ENCODE data around the gene ZNF598.

The ZNF598 gene

DNA sequence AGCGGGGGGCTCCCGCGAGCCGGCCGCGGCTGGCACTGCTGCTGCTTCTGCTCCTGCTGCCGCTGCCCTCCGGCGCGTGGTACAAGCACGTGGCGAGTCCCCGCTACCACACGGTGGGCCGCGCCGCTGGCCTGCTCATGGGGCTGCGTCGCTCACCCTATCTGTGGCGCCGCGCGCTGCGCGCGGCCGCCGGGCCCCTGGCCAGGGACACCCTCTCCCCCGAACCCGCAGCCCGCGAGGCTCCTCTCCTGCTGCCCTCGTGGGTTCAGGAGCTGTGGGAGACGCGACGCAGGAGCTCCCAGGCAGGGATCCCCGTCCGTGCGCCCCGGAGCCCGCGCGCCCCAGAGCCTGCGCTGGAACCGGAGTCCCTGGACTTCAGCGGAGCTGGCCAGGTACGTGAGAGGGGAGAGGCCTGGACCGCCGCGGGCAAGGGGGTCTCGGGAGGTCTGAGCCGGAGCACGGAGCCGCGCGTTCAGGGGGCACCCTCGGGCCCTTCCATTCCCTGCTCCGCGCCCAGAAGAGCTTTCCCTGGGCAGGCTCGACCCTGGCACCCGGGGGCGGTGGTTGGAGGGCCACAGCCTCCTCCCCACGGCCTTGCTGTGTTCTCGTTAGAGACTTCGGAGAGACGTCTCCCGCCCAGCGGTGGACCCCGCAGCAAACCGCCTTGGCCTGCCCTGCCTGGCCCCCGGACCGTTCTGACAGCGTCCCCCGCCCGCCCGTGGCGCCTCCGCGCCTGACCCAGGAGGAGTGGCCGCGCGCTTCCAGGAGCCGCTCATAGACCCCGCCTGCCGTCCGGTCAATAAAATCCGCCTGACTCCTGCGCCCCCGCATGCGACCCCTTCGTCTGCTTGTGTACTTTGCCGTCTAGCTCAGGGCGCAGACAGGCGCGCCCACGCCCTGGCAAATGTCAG, 10.6 kb upstream of the ZNF598 start:
- ATAC-seq = no peak
- no peak for TF ChIP-seq ZFP30 (CRISPR knock-in tag; IDR thresholded peaks at IDR 0.05)
- TF ChIP-seq OSR1 (CRISPR knock-in tag; IDR thresholded peaks at IDR 0.05) = no peak
- TF ChIP-seq ZC3H10 (CRISPR knock-in tag; IDR thresholded peaks at IDR 0.05) = no peak
- TF ChIP-seq, protein P1, sequence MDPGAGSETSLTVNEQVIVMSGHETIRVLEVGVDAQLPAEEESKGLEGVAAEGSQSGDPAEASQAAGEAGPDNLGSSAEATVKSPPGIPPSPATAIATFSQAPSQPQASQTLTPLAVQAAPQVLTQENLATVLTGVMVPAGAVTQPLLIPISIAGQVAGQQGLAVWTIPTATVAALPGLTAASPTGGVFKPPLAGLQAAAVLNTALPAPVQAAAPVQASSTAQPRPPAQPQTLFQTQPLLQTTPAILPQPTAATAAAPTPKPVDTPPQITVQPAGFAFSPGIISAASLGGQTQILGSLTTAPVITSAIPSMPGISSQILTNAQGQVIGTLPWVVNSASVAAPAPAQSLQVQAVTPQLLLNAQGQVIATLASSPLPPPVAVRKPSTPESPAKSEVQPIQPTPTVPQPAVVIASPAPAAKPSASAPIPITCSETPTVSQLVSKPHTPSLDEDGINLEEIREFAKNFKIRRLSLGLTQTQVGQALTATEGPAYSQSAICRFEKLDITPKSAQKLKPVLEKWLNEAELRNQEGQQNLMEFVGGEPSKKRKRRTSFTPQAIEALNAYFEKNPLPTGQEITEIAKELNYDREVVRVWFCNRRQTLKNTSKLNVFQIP (CRISPR knock-in tag; IDR thresholded peaks at IDR 0.05; ENCODE audit: borderline replicate concordance, low read depth) = no peak
- TF ChIP-seq, protein P2, sequence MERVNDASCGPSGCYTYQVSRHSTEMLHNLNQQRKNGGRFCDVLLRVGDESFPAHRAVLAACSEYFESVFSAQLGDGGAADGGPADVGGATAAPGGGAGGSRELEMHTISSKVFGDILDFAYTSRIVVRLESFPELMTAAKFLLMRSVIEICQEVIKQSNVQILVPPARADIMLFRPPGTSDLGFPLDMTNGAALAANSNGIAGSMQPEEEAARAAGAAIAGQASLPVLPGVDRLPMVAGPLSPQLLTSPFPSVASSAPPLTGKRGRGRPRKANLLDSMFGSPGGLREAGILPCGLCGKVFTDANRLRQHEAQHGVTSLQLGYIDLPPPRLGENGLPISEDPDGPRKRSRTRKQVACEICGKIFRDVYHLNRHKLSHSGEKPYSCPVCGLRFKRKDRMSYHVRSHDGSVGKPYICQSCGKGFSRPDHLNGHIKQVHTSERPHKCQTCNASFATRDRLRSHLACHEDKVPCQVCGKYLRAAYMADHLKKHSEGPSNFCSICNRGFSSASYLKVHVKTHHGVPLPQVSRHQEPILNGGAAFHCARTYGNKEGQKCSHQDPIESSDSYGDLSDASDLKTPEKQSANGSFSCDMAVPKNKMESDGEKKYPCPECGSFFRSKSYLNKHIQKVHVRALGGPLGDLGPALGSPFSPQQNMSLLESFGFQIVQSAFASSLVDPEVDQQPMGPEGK (CRISPR knock-in tag; IDR thresholded peaks at IDR 0.05; ENCODE audit: borderline replicate concordance) = no peak
- no peak for TF ChIP-seq TCF4 (CRISPR knock-in tag; IDR thresholded peaks at IDR 0.05; ENCODE audit: borderline replicate concordance)
- TF ChIP-seq ZNF70 (CRISPR knock-in tag; IDR thresholded peaks at IDR 0.05) = no peak
- TF ChIP-seq, protein P3, sequence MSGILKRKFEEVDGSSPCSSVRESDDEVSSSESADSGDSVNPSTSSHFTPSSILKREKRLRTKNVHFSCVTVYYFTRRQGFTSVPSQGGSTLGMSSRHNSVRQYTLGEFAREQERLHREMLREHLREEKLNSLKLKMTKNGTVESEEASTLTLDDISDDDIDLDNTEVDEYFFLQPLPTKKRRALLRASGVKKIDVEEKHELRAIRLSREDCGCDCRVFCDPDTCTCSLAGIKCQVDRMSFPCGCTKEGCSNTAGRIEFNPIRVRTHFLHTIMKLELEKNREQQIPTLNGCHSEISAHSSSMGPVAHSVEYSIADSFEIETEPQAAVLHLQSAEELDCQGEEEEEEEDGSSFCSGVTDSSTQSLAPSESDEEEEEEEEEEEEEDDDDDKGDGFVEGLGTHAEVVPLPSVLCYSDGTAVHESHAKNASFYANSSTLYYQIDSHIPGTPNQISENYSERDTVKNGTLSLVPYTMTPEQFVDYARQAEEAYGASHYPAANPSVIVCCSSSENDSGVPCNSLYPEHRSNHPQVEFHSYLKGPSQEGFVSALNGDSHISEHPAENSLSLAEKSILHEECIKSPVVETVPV (CRISPR knock-in tag; IDR thresholded peaks at IDR 0.05) = no peak
- TF ChIP-seq PPARA (CRISPR knock-in tag; IDR thresholded peaks at IDR 0.05; ENCODE audit: borderline replicate concordance) = no peak
- TF ChIP-seq SNAI2 (CRISPR knock-in tag; IDR thresholded peaks at IDR 0.05) = no peak
- no peak for TF ChIP-seq BACH2 (CRISPR knock-in tag; IDR thresholded peaks at IDR 0.05; ENCODE audit: borderline replicate concordance)
- TF ChIP-seq CSDC2 (CRISPR knock-in tag; IDR thresholded peaks at IDR 0.05) = no peak

DNA sequence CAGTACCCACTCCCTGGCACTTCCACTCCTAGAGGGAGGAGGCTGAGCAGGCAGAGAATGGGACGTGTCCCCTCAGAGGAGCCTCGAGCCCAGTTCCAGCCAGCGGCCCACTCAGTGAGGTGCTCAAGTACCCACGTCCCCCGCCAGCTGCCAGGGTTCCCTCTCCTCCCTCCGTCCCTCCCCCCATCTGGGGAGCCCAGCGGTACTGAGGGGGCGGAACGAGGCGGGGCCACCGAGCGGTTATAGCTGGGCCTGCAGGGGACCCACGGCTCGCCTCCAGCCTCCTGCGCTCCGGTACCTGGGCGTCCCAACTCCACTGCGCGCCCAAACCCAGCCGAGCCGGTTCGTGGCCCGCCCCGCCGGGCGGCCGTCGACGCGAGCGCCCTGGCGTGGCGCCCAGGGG, 9.9 kb upstream of the ZNF598 start, which contains the start of gene NPW:
Gene NPW (plus strand): TSS at position 268 of the 403 bp plus-strand sequence.
- no peak for TF ChIP-seq OSR1 (CRISPR knock-in tag; IDR thresholded peaks at IDR 0.05)
- no peak for TF ChIP-seq TOX (CRISPR knock-in tag; IDR thresholded peaks at IDR 0.05; ENCODE audit: borderline replicate concordance)
- TF ChIP-seq ZNF70 (CRISPR knock-in tag; IDR thresholded peaks at IDR 0.05) = no peak
- no peak for TF ChIP-seq ESRRG (CRISPR knock-in tag; IDR thresholded peaks at IDR 0.05)
- no peak for ATAC-seq

DNA sequence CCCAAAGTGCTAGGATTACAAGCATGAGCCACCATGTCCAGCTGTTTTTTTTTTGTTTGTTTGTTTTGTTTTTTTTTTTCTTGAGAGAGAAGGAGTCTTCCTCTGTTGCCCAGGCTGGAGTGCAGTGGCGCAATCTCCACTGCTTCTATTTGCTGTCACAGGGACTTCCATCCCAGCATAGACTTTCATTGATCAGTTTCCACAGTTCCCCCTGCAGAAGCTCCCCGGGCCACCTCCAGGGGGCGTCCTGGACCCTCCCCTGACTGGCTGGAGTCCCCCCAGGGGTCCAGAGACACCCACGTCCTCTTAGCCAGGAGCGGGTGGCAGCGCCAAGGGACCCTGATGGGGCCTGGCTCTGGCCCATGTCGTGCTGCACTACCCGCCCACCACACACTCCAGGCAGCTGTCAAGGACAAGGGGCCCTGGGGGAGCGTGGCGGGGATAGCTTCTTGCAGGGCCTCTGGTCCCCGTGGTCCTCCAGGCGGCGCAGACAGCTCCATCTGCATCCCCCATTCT, 6.8 kb upstream of the ZNF598 start:
- ATAC-seq = peak; percentile 29; the same call in 1 of the 3 replicates
- TF ChIP-seq TCF4 (CRISPR knock-in tag; IDR thresholded peaks at IDR 0.05; ENCODE audit: borderline replicate concordance) = no peak
- TF ChIP-seq, protein P4, sequence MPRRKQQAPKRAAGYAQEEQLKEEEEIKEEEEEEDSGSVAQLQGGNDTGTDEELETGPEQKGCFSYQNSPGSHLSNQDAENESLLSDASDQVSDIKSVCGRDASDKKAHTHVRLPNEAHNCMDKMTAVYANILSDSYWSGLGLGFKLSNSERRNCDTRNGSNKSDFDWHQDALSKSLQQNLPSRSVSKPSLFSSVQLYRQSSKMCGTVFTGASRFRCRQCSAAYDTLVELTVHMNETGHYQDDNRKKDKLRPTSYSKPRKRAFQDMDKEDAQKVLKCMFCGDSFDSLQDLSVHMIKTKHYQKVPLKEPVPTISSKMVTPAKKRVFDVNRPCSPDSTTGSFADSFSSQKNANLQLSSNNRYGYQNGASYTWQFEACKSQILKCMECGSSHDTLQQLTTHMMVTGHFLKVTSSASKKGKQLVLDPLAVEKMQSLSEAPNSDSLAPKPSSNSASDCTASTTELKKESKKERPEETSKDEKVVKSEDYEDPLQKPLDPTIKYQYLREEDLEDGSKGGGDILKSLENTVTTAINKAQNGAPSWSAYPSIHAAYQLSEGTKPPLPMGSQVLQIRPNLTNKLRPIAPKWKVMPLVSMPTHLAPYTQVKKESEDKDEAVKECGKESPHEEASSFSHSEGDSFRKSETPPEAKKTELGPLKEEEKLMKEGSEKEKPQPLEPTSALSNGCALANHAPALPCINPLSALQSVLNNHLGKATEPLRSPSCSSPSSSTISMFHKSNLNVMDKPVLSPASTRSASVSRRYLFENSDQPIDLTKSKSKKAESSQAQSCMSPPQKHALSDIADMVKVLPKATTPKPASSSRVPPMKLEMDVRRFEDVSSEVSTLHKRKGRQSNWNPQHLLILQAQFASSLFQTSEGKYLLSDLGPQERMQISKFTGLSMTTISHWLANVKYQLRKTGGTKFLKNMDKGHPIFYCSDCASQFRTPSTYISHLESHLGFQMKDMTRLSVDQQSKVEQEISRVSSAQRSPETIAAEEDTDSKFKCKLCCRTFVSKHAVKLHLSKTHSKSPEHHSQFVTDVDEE (CRISPR knock-in tag; IDR thresholded peaks at IDR 0.05) = no peak
- TF ChIP-seq, protein P1 (CRISPR knock-in tag; IDR thresholded peaks at IDR 0.05; ENCODE audit: borderline replicate concordance, low read depth) = no peak
- TF ChIP-seq, protein P3 (CRISPR knock-in tag; IDR thresholded peaks at IDR 0.05) = no peak
- no peak for TF ChIP-seq BACH2 (CRISPR knock-in tag; IDR thresholded peaks at IDR 0.05; ENCODE audit: borderline replicate concordance)
- no peak for TF ChIP-seq ZFP3 (CRISPR knock-in tag; IDR thresholded peaks at IDR 0.05)
- TF ChIP-seq ZNF70 (CRISPR knock-in tag; IDR thresholded peaks at IDR 0.05) = no peak
- no peak for TF ChIP-seq ARNTL (CRISPR knock-in tag; IDR thresholded peaks at IDR 0.05; ENCODE audit: borderline replicate concordance, low read depth)
- TF ChIP-seq, protein P2 (CRISPR knock-in tag; IDR thresholded peaks at IDR 0.05; ENCODE audit: borderline replicate concordance) = no peak
